Large intestine (tissue), 3 donors: ENCODE measurements around the gene SPHKAP. TPM values are rescaled to one million over a fixed set of nuclear protein-coding genes. Genes with fewer than 3 reads are reported as not detected.

ENCODE experiments used
- DNase-seq, 2 donors: peaks; one replicate each; pipeline versions ENCODE4 v3.0.0 to v3.0.0-alpha.2; 2013
- H3K27ac ChIP-seq: one replicate; pipeline ENCODE4 v1.5.1; 2013; ENCODE audit warnings: low read length
- H3K27me3 ChIP-seq: 2 replicates; pipeline ENCODE4 v1.6.1; 2013; ENCODE audit warnings: low read length; ENCODE audit not compliant: control insufficient read depth, insufficient read depth
- H3K36me3 ChIP-seq: 2 replicates; pipeline ENCODE4 v1.6.1; 2013; ENCODE audit warnings: low read length; ENCODE audit not compliant: control insufficient read depth, insufficient read depth
- H3K4me1 ChIP-seq: one replicate; pipeline ENCODE4 v1.6.1; 2013; ENCODE audit warnings: low read length; ENCODE audit not compliant: control insufficient read depth, insufficient read depth
- H3K4me3 ChIP-seq: one replicate; pipeline ENCODE4 v1.5.1; 2013; ENCODE audit warnings: low read length
- H3K9me3 ChIP-seq: one replicate; pipeline ENCODE4 v1.6.1; 2013; ENCODE audit warnings: mild to moderate bottlenecking, low read depth, low read length, moderate library complexity; ENCODE audit not compliant: control insufficient read depth
- WGBS: methylation state at CpG from one replicate; pipeline ENCODE4 v1.1.5; 2013; ENCODE audit warnings: low lambda C conversion rate; ENCODE audit not compliant: insufficient coverage; 5-methylcytosine and 5-hydroxymethylcytosine counted together
- polyA plus RNA-seq: library from polyadenylated mRNA; unstranded; fragments of 120-200 nt; gene quantifications from one replicate; pipeline ENCODE4 v1.2.1, GENCODE V29; 2013

SPHKAP gene
- polyA plus RNA-seq, 1 donor: 0.16 TPM

DNA sequence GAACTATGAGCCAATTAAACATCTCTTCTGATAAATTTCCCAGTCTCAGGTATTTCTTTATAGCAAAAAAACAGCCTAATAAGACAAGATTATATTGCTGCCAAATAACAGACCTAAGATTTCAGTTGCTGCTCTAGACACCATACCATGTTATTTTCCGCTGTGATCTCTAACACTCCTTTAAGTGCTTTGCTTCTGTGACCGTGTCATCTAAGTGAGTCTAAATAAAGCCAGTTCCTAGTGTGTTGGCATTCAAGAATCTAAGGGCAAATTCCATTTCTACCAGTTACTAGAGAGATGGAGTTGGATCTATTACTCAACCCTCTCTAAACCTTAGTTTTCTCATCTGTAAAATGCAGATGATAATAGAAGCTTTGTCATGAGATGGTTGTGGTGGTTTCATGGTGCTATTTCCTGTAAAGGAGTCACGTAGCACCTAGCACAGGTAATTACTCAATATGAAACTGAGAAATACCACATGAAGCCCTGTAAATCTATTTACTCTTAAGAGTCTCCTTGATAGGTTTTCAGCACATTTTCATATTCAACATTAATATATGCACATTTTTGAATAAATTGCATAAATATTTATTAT is 40.5 kb downstream of the SPHKAP start:
- Histone ChIP-seq H3K4me3 (no peak overlapping the region), H3K27me3 (no peaks in the 10 kb centered on the region), H3K9me3 (no peaks in the 10 kb centered on the region), H3K27ac (no peak overlapping the region), H3K4me1 (no peaks in the 10 kb centered on the region), H3K36me3 (no peaks in the 10 kb centered on the region)
- no CpG with 5 or more reads among the region's 3 CpGs for WGBS
- DNase-seq: no peak

DNA sequence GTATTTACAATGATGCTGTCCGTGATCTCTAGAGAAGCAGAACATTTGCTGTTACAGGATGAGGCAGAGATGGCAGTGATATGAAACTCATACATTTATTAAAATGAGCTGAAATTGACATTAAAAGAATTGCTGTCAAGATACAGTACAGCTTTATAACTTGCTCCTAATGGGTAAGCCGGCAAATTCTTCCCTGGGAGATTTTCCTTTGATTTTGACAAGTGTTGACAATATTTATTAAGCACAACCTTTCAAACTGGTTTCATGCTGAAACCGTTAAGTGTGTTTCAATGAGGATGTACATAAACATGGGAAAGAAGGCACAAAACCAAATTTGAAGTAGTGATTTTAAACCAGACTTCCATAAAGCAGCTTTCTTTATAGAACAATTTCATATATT is 45.5 kb downstream of the SPHKAP start:
- Histone ChIP-seq H3K27ac (no peak overlapping the region), H3K36me3 (no peaks in the 10 kb centered on the region), H3K27me3 (no peaks in the 10 kb centered on the region), H3K9me3 (no peaks in the 10 kb centered on the region), H3K4me3 (no peak overlapping the region), H3K4me1 (no peaks in the 10 kb centered on the region)
- WGBS: 76% methylated on average over 2 of the region's 3 CpGs
- DNase-seq: no peak

DNA sequence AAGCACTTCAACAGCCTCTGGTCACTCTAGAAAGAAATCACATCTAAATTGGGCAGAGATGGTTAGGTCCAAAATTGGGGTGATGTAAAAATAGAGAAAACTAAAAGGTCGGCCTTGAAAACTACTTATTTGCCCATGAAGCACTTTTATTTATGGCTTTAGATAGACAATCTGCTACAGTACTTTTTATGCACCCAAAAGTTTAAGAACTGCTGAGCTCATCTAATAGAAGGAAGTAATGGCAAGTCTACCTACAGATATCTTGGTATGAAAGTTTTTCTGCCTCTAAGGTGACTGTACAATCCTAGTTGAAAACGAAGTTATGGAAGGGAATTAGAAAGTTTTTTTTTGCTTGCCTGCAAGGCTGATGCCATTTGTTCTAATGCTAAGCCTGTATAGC is 46.2 kb downstream of the SPHKAP start:
- Histone ChIP-seq H3K36me3 (no peaks in the 10 kb centered on the region), H3K27ac (no peak overlapping the region), H3K9me3 (no peaks in the 10 kb centered on the region), H3K4me3 (no peak overlapping the region), H3K27me3 (no peaks in the 10 kb centered on the region), H3K4me1 (no peaks in the 10 kb centered on the region)
- DNase-seq: no peak
- WGBS: 71% methylated on average over 1 of the region's 2 CpGs

DNA sequence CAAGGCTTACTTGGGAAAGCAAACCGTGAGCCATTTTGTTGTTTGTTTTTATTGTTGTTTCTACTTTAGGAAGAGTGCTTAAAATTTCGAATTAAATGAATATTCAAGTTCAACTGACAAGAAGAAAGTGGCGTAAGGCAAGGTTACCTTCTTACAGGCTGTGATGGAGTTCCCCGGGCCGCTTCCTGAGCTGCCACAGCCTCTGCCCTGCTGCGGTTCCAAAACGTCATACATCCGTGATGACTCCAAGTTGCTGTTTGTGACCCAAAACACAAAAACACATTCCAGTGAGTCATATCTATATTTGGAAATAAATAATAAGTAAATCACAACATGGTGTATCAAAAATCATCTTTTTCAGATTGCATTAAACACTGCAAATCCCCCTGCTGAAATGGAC is 49.7 kb downstream of the SPHKAP start:
- Histone ChIP-seq H3K27ac (no peak overlapping the region), H3K27me3 (no peaks in the 10 kb centered on the region), H3K36me3 (no peaks in the 10 kb centered on the region), H3K9me3 (no peaks in the 10 kb centered on the region), H3K4me3 (no peak overlapping the region), H3K4me1 (no peaks in the 10 kb centered on the region)
- DNase-seq: no peak
- 85% methylated on average over 4 of the region's 8 CpGs for WGBS

DNA sequence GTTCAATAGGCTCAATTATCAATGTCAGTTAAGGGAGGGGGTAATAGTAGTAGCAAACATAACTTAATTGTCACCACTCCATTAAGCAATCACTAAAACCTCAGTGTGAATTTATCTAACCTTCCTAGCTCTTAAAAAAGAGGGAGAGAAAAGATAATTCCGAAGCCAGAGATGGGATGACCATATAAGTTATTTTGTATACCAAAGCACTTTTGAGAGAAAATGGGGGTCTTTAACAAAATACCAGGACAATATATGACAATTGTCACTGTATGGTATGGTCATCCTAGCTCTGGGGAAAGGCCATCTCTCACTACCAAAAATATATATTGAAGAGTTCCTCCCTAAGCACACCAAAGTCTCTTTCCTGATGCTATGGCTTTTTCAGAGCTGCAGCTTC is 55.1 kb downstream of the SPHKAP start:
- Histone ChIP-seq H3K27ac (no peak overlapping the region), H3K4me3 (no peak overlapping the region), H3K9me3 (no peaks in the 10 kb centered on the region), H3K4me1 (no peaks in the 10 kb centered on the region), H3K27me3 (no peaks in the 10 kb centered on the region), H3K36me3 (no peaks in the 10 kb centered on the region)
- no CpG with 5 or more reads among the region's 1 CpG for WGBS
- no peak for DNase-seq

DNA sequence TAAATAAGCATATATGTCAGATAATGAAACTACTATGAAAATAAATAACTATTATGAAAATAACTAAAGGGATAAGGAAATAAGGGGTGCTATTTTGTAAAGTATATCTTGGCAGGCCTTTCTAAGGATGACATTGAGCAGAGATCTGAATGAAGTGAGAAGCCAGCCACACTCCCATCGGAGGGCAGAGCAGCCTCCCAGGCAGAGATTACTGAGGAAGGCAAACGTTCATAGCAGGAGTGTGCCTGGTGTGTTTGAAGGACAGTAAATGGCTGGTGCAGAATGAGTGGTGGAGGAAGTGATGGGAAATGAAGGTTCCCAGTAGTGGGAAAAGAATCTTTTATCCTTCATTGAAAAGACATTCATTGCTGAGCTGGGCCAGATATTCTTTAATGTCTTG is 62.5 kb downstream of the SPHKAP start:
- no peak overlapping the region for H3K4me3 ChIP-seq
- no peaks in the 10 kb centered on the region for H3K27me3 ChIP-seq
- no peaks in the 10 kb centered on the region for H3K4me1 ChIP-seq
- DNase-seq: no peak
- no peaks in the 10 kb centered on the region for H3K36me3 ChIP-seq
- no peaks in the 10 kb centered on the region for H3K9me3 ChIP-seq
- H3K27ac ChIP-seq: no peak overlapping the region
- WGBS: no CpG with 5 or more reads among the region's 2 CpGs

DNA sequence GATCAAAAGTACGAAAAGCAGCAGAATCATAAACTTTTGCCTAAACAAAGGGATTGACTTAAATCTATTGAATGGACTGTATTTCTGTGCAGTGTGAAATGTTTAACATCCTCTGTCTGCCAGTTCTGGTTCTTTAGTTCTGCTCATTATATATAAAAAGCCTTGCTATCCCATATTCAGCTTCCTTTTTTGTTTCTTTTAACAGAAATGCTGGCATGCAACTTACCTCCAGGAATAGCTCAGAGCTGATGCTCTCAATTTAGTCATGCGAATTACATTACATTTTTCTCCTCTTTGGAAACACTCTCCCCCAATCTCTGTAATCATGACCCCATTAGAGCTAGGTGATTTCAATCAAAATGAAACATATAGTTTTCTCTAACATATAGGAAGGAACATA is 73.6 kb downstream of the SPHKAP start:
- no peaks in the 10 kb centered on the region for H3K4me1 ChIP-seq
- H3K9me3 ChIP-seq: no peaks in the 10 kb centered on the region
- no peak for DNase-seq
- no peak overlapping the region for H3K4me3 ChIP-seq
- WGBS: 100% methylated on average over 1 of the region's 2 CpGs
- H3K27ac ChIP-seq: no peak overlapping the region
- no peaks in the 10 kb centered on the region for H3K27me3 ChIP-seq
- H3K36me3 ChIP-seq: no peaks in the 10 kb centered on the region

DNA sequence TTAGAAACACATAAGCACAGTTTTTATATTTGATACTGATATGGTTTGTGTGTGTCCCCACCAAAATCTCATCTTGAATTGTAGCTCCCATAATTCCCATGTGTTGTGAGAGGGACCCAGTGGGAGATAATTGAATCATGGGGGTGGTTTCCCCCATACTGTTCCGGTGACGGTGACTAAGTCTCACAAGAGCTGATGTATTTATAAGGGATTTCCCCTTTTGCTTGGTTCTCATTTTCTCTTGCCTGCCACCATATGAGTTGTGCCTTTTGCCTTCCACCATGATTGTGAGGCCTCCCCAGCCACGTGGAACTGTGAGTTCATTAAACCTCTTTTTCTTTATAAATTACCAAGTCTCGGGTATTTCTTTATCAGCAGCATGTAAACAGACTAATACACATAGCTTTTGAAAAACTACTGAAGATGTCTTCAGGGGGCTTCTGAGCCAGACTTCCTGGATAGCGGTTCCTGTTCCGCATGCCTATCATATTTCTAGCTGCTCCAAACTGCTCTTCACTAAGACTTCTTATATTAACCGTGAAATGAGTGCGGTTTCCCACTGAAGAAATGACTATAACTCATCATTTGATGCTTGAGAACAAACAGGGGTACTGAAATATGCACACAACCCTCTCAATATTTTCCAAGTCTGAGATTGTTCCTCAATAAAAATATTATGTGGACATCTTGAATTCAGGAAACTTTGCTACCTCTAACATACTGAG is 75.8 kb downstream of the SPHKAP start:
- DNase-seq: no peak
- WGBS: 90% methylated on average over 3 of the region's 8 CpGs
- H3K27ac ChIP-seq: no peak overlapping the region
- H3K4me3 ChIP-seq: no peak overlapping the region
- no peaks in the 10 kb centered on the region for H3K4me1 ChIP-seq
- no peaks in the 10 kb centered on the region for H3K36me3 ChIP-seq
- no peaks in the 10 kb centered on the region for H3K9me3 ChIP-seq
- H3K27me3 ChIP-seq: no peaks in the 10 kb centered on the region

DNA sequence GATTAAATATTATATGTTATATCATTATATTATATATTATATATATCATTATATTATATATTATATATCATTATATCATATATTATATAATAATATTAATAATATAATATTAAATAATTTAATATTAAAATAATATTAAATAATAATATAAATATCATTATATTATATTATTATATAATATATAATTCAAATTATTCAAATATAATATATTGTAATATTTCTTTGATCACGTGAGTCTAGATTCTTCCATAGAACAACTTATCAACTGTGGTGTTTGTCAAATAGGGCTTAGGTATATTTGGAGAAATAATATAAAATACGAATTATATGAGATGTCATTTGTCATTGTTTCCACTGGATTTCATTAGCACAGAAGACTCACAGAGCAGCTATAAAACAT is 77.3 kb downstream of the SPHKAP start:
- H3K27ac ChIP-seq: no peak overlapping the region
- WGBS: 100% methylated on average over 1 of the region's 2 CpGs
- DNase-seq: no peak
- H3K4me3 ChIP-seq: no peak overlapping the region
- no peaks in the 10 kb centered on the region for H3K9me3 ChIP-seq
- H3K4me1 ChIP-seq: no peaks in the 10 kb centered on the region
- no peaks in the 10 kb centered on the region for H3K27me3 ChIP-seq
- H3K36me3 ChIP-seq: no peaks in the 10 kb centered on the region

DNA sequence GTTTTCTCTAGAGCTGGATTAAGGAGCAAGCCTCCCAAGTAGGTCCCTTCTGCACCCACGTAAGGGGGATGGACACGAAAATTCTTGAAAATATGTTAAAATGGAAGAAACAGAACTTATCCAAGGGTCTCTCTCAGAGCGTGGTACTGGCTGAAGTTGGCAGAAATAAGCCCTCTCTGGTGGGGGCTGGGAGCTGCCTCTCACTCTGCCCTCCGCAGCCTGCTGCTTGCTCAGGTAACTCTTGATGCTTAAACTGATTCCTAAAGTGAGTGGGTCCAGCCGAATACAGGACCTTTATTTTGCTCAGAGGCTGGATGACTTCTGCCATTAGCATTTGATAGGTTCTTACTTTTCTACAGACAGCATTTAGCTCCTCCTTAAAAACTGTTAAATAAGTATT is 78.1 kb downstream of the SPHKAP start:
- no peaks in the 10 kb centered on the region for H3K27me3 ChIP-seq
- no peak for DNase-seq
- H3K4me1 ChIP-seq: no peaks in the 10 kb centered on the region
- H3K4me3 ChIP-seq: no peak overlapping the region
- WGBS: no CpG with 5 or more reads among the region's 5 CpGs
- H3K27ac ChIP-seq: no peak overlapping the region
- no peaks in the 10 kb centered on the region for H3K36me3 ChIP-seq
- H3K9me3 ChIP-seq: no peaks in the 10 kb centered on the region

DNA sequence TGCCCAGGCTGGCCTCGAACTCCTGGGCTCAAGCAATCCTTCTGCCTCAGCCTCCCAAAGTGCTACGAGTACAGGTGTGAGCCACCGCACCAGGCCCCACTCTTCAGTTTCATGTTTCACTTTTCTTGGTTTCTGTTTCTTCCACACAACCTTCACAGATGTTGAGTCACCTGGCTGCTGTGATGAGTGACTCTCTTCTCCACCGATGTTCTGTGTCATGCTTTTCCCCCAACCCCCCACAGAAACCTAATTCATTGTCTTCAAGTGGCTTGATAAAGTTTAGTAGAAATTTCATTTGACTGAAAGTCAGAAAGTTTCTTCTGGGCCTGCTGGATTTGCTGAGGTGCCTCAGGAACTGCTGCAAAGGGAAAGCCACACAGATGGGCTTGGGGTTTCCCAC is 78.5 kb downstream of the SPHKAP start:
- no peaks in the 10 kb centered on the region for H3K36me3 ChIP-seq
- H3K27ac ChIP-seq: no peak overlapping the region
- no CpG with 5 or more reads among the region's 4 CpGs for WGBS
- no peak overlapping the region for H3K4me3 ChIP-seq
- no peaks in the 10 kb centered on the region for H3K4me1 ChIP-seq
- DNase-seq: no peak
- H3K27me3 ChIP-seq: no peaks in the 10 kb centered on the region
- H3K9me3 ChIP-seq: no peaks in the 10 kb centered on the region
